Measurements from ENCODE around the gene GPR153.

GRCh38 chr1:6237093-6237492, 23.8 kb downstream of the GPR153 start:
- TF ChIP-seq CTCF (IDR thresholded peaks at IDR 0.05 in 8 of 11, conservative IDR thresholded peaks at IDR 0.05 in 3 of 11) (no peak), POLR2AphosphoS5 (IDR thresholded peaks at IDR 0.05) (no peak), POLR2A (IDR thresholded peaks at IDR 0.05) (no peak)
